ENCODE data around the gene SETBP1.

Gene SETBP1

GRCh38 chr18:45090526-45091140, 409.9 kb downstream of the SETBP1 start:
- no peak for DNase-seq

DNA sequence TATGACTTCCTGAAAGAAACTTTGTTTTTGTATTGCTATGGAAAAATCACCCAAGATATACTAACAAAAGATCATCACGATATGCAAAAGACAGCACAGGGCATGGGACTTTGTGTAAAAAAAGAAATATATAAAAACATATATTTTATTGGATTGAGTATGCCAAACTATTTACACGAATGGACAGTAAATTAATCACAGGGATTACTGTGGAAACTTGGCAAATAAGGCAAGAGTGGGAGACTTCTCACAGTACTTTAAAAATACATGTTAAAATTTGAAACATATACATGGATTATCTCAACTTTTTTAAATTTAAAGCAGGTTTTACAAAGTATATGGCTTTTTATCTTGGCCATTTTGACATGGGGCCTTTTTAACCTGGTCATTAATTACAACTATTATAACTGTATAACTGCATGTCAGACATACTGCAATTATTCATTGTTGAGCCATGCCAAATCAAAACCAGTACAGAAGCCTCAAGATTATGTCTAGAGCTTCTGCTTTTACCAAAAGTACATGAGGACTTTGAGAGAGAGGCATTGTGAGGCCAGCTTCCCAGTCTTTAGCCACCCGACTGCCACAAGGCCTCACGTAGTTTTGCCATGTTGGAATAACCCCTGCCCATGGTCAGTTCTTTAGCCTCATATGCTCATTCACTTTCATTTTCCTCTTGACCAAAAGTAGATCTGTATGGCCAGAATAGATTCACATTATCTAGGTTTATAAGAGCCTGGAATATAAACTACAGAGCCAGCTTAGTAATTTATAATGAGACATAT, 419.8 kb downstream of the SETBP1 start:
- no peak for DNase-seq

DNA sequence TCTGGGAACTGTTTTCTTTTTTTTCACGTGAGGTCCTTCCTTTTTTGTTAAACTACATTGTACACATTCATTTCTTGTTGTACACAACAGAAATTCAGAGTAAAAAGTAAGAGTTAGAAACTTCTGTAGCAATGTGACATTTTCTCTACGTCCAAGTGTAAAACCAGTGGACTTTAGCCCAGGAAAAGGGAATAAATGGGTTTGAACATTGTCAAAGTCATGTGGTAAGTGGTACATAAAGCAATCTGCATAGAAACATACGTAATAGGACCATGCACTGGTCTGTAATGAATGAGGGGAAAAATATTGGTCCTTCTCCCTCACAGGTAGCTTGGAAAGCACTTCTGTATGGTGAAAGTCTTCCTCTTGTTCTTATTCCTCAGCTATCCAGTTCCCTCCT, 421.4 kb downstream of the SETBP1 start:
- no peak for DNase-seq

DNA sequence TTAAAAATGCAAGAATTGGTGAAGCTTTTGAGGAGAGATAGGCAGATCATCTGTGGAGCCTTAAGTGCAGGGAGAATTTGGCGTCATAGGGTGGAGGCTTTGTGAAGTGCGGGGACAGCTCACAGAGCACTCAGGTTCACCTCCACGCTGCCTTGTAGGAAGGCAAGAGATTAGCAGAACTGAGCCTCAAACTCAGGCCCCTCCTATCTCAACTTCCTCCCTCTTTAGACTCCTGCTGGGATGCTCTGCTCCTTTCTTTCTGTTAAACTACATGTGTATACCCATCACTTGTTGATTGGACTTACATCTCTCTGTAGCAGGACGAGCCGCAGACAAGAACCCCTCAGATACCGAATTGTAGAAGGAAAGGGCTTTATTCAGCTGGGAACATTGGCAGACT, 422.2 kb downstream of the SETBP1 start:
- DNase-seq: no peak

- DNase-seq: no peak
These were observed 422.8 kb downstream of the SETBP1 start for GRCh38 chr18:45103319-45104048.

DNA sequence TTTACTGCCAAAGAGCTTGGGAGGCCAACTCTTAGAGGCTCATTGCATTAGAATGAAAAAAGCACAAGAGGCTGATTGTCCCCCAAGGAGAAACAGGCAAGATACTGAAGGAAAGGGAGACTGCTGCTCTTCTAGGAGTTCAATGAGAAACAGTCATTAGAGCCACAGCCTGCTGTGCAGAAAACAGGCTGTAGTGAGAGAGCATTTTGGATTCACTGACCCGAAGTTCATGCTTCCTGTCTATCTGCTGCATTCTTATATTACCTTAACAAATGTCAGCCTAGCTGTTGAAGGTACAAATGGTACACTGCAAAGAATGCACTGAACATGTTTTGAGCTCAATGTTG, 423.3 kb downstream of the SETBP1 start:
- DNase-seq: no peak

GRCh38 chr18:45106331-45106774, 425.7 kb downstream of the SETBP1 start:
- DNase-seq: peak; percentile 30

- DNase-seq: no peak
These were observed 426.7 kb downstream of the SETBP1 start for GRCh38 chr18:45107425-45107824.

DNA sequence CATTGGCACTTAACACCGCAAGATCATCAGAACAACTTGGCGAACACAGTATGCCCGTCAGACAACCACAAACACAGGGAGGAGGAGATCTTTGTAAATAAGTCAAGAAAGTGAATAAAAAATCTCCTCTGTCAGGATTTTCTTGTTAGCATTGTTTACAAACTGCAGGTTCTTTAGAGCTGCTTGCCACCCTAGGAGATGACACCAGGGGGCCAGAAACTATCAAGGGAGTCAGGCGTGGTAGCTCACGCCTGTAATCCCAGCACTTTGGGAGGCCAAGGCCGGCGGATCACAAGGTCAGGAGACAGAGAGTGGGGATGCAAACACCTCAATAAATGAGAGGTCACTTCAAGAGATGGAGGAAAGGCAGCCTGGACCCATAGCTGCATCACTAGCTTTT, 428.1 kb downstream of the SETBP1 start:
- no peak for DNase-seq

DNA sequence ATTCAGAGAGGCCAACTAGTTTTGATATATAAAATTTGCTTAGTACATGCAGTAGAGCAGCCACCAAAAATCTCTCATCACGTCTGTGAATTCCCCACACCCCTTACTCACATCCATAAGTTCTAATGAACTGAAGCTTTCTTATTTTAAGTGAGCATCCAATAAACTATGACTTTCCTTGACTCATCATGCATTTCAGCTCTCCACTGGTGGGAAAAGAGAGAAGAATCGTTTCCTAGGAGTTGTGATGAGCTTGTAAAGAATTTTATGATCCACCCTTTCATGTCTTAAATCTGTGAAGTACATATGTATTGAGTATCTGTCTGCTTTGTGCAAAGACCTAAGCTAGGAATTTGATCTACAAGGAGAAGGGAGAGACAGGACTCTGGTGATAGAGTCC, 428.6 kb downstream of the SETBP1 start:
- DNase-seq: no peak

- no peak for DNase-seq
These were observed 429.0 kb downstream of the SETBP1 start for GRCh38 chr18:45109706-45110105.

DNA sequence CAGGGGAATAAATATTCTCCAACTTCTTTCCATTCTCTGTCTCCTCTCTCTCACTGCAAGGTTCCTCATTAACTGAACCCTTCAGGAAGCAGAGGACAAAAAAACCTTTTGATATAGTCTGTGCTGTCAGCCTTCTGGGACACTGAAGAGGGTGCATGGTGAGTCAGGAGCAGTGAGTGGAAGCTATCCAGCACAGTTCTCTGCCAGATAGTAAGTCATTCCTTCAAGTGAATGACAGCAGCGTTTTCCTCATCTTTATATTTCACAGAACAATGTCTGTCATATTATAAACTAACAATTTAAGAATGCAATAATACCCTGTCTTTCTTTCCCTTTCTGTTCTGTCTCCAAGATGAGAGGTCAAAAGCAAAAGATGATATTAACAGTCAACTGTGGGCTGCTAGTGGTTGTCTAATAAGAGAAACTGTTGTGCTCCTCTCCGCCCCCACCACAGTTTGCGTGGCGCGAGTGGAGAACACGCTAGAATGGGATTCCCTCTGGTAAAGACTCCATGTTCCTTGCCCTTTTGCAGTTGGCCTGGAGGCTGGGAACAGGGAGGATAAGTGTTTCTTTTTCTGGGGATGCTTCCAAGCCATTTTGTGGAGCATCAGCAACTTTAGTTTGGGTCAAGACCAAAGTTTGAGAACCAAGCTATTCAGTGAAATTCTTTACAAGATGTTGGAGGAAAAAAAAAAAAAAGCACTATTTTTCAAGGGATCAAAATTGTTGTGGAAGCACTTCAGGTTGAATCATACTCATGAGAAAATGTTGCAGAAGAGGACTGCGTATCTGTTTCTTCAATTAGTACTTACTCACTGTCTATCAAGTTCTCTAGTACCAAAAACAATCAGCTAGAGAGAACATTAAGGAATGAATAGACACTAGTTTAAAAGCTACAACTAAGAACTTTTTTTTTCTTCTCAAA, 430.2 kb downstream of the SETBP1 start:
- DNase-seq: no peak

GRCh38 chr18:45111502-45111848, 430.8 kb downstream of the SETBP1 start:
- DNase-seq: no peak

- DNase-seq: no peak
These were observed 432.0 kb downstream of the SETBP1 start for GRCh38 chr18:45112682-45113081.

DNA sequence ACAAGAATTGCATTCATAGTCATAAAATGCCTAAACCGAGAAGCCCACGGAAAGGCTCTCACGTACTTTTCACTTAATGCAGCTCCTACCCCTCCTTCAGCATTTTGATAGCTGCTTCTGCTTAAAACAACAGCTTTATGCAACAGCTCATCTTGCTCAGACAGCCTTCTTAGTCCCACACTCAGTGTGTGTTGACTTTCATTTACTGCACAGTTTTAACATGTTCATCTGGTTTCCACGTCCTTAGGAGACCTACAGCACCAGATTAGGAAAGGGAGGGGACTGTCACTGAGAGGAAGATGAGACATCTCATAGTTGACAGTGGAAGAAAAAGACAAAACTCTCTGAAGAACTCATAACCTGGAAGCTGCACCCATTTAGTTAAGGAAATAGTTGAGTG, 435.4 kb downstream of the SETBP1 start:
- DNase-seq: no peak

Measured in NCI-H2029 treated with DMSO at 0.1 percent for 48 hours (cell line).